T-helper 1 cell treated with Interleukin-12 subunit alpha and Interleukin-12 subunit beta and Interleukin-4 antibody, amounts not matched to agents 30 μg/mL and 1 μg/mL, for 36 hours (primary cell): Measurements from ENCODE around the gene FARP1.

ENCODE experiments used
- H3K27ac Mint-ChIP-seq: one replicate; pipeline ENCODE4 v1.8.0; 2021; ENCODE audit warnings: mild to moderate bottlenecking, mixed read lengths
- H3K27me3 Mint-ChIP-seq: one replicate; pipeline ENCODE4 v1.8.0; 2021; ENCODE audit warnings: low read depth, mixed read lengths
- H3K36me3 Mint-ChIP-seq: one replicate; pipeline ENCODE4 v1.8.0; 2021; ENCODE audit warnings: low read depth, mixed read lengths
- H3K4me1 Mint-ChIP-seq: one replicate; pipeline ENCODE4 v1.8.0; 2021; ENCODE audit warnings: low read depth, mixed read lengths
- H3K4me3 Mint-ChIP-seq: one replicate; pipeline ENCODE4 v1.8.0; 2021; ENCODE audit warnings: mild to moderate bottlenecking, moderate library complexity, mixed read lengths
- H3K9me3 Mint-ChIP-seq: one replicate; pipeline ENCODE4 v1.8.0; 2021; ENCODE audit warnings: mixed read lengths

FARP1 gene

DNA sequence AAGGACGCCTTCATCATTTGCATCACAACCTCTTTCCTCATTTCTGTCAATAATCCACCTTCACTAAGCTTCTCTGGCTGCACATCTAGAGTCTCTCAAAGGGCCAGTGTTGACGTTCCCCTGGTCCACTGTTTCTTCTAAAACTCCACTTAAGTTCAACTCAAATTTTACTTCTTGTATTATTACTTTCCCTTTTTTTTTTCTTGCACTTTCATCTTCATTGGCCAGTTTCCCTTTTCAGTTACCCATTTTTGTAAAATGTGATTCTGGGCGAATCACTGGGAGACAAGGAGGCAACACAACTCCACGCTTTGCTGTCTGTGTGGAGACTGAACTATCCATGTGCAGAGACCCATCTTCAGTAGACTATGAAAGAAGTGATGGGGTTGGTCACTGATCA, 162.8 kb downstream of the FARP1 start:
- Mint-ChIP-seq H3K9me3 (no peaks in the 10 kb centered on the region), H3K36me3 (no peaks in the 10 kb centered on the region), H3K4me3 (no peak overlapping the region), H3K27ac (no peak overlapping the region), H3K4me1 (no peaks in the 10 kb centered on the region), H3K27me3 (no peaks in the 10 kb centered on the region)

DNA sequence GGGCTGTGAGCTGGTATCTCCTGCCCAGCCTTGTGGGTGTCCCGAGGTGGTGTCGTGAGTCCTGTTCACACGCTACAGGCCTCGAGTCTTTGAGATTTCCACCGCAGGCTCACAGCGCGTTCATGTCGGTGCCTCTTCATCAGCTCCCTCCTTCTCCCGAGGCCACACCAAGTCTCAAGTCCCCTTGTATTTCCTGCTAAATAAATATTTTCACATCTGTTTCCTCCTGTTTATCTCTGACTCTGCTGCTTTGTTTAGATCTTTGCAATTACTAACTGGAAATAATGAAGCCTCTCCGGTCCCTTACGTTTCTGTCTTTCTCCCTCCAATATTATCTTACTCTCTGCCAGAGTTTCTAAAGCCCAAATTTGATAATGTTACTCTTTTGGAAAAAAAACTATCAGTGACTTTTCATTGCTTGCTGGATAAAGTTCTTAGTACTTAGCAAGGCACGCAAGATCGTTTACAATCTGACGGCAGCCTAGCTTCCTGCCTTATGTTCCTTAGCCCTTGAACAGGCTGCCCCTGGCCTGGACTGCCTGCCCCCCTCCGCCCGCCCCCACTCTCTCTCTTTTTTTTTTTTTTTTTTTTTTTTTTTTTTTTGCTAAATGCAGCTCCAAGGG, 164.7 kb downstream of the FARP1 start:
- H3K9me3 Mint-ChIP-seq, result no peaks in the 10 kb centered on the region

DNA sequence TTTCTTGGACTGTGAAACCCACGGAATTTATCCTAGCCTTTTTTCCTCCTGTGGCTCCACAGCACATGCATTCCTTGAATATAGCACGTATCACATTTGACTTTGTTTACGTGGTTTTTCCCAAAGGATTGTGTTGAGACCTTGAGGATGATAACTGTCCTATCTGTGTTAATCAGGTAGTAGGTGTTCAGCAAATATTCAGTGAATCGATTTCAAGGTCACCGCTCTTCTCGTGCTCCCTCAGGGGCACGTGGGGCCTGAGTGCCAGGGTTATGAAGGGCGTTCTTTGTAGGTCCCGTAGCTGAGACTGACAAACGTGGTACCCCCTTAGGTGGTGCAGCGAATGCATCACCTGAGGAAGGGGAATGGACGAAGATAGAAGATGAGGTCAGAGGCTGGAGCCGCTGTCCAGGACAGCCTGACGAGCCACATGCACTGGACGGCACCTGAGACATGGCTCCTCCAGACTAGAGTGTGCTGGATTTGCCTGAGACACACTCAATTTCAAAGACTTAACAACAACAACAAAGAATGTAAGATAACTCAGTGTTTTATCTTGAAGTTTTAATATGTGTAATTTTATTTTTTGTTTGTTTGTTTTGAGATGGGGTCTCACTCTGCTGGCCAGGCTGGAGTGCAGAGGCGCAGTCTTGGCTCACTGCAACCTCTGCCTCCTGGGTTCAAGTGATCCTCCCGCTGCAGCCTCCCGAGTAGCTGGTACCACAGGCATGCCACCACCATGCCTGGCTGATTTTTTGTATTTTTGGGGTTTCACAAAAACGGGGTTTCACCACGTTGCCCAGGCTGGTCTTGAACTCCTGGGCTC, 165.4 kb downstream of the FARP1 start:
- H3K27me3 Mint-ChIP-seq, result no peaks in the 10 kb centered on the region
- no peak overlapping the region for H3K4me3 Mint-ChIP-seq
- H3K9me3 Mint-ChIP-seq, result no peaks in the 10 kb centered on the region
- H3K27ac Mint-ChIP-seq, result no peak overlapping the region
- no peaks in the 10 kb centered on the region for H3K4me1 Mint-ChIP-seq
- no peaks in the 10 kb centered on the region for H3K36me3 Mint-ChIP-seq

More for the DNA sequence above, 164.7 kb downstream of the FARP1 start:
- Mint-ChIP-seq H3K36me3 (no peaks in the 10 kb centered on the region), H3K27me3 (no peaks in the 10 kb centered on the region), H3K4me3 (no peak overlapping the region), H3K4me1 (no peaks in the 10 kb centered on the region), H3K27ac (no peak overlapping the region)

DNA sequence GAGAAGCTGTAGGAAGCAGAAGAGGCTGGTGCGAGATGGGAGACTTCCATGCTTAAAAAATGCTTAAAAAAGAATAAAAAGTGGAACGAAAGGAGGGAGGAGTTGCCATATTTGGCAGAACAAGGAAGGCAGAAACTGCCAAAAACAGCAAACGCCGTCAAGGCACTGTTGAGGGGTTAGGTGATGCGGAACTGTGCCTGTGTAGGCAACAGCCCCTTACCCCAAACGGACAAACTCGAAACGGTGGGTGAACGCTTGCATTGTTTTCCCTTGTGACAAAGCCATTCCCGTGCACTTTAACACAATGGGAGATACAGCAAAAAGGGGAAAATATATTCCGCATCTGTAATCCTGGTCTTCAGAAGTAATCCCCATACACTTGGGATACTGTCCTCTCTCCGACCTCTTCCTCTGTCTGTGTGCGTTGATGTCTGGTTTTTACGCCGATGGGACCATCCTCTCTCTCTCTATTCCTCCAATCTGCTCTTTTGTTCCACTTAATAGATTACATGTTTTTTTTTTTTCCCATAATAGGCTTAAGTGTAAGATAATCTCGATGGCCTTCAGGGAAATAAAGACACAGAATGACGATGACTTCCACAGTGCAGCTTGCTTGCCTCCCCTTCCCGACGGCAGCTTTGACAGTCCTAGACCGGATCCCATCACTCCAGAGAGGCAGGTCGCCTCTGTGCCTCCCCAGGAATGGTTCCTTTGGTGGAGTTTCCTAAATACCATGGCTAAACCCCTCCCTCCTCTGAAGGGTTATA, 166.9 kb downstream of the FARP1 start:
- no peak overlapping the region for H3K27ac Mint-ChIP-seq
- no peaks in the 10 kb centered on the region for H3K4me1 Mint-ChIP-seq
- H3K9me3 Mint-ChIP-seq, result no peaks in the 10 kb centered on the region
- no peaks in the 10 kb centered on the region for H3K27me3 Mint-ChIP-seq
- no peak overlapping the region for H3K4me3 Mint-ChIP-seq
- no peaks in the 10 kb centered on the region for H3K36me3 Mint-ChIP-seq

DNA sequence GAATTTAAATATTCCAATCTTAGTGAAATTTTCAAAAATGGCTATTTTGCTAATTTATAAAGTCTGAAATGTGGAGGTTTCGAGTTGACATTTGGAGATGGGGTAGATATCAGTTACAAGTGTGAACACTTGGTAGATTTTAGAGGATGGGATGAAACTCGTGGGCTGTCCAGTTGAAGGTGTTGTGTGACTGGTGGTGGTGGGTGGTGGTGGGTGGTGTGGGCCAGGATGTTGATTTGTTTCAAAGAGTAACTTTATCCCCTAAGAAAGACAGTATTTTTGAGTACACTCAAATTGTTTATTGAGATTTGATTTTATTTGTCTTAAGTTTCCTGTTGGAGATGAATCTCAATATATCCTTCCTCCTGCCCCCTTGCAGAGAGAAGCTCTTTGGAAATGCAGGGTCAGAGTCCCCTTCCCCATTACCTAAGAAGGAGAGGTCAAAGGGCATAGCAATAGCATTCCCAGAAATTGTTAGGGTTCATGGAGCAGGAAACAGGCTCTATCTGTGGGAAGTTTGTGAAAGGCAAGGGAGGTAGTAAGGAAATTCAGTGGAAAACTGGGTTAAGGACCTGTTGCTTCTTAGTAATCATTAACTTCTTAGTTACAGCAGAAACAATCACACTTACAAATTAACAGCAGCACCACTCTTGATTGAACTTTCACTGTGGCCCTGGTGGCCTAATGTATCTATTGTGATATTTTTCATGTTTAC, 167.7 kb downstream of the FARP1 start:
- no peaks in the 10 kb centered on the region for H3K9me3 Mint-ChIP-seq
- no peak overlapping the region for H3K4me3 Mint-ChIP-seq
- no peaks in the 10 kb centered on the region for H3K36me3 Mint-ChIP-seq
- no peaks in the 10 kb centered on the region for H3K4me1 Mint-ChIP-seq
- no peaks in the 10 kb centered on the region for H3K27me3 Mint-ChIP-seq
- no peak overlapping the region for H3K27ac Mint-ChIP-seq

DNA sequence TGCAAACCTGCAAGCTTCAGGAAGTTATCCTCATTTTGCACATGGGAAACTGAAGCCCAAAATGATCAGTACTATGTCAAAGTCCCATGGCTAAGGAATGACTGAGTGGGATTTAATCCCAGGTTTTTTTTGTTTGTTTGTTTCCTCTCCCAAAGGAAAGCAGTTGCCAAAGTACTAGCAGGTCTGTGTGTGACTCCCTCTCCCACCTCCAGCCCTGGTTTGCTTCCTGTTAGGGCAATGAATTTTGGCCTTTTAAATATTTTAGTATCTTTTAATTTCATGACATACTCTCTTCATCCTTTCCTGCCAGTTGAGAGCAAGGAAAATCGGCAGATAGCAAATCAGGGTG, 168.3 kb downstream of the FARP1 start:
- no peak overlapping the region for H3K27ac Mint-ChIP-seq

DNA sequence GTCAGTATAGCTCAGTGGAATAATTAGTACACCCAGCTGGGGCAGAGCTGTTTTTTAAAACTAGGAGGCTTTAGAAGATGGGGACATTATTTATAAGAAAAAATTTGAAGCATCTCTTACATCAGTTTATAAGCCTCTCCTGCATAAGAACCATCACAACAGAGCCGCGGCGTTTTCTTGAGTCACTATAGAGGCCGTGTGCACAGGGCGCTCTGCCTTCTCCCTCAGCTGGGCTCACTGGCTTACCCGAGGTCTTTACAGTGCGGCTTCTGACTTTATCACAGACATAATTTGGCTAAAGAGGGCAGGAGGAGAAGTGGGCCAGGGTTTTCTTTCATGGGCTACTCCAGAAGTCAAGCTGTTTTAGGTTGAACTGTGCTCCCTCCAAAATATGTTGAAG, 169.7 kb downstream of the FARP1 start:
- H3K27ac Mint-ChIP-seq, result no peak overlapping the region

More for the DNA sequence above, 168.3 kb downstream of the FARP1 start:
- Mint-ChIP-seq H3K4me3 (no peak overlapping the region), H3K4me1 (no peaks in the 10 kb centered on the region), H3K9me3 (no peaks in the 10 kb centered on the region), H3K36me3 (no peaks in the 10 kb centered on the region), H3K27me3 (no peaks in the 10 kb centered on the region)

DNA sequence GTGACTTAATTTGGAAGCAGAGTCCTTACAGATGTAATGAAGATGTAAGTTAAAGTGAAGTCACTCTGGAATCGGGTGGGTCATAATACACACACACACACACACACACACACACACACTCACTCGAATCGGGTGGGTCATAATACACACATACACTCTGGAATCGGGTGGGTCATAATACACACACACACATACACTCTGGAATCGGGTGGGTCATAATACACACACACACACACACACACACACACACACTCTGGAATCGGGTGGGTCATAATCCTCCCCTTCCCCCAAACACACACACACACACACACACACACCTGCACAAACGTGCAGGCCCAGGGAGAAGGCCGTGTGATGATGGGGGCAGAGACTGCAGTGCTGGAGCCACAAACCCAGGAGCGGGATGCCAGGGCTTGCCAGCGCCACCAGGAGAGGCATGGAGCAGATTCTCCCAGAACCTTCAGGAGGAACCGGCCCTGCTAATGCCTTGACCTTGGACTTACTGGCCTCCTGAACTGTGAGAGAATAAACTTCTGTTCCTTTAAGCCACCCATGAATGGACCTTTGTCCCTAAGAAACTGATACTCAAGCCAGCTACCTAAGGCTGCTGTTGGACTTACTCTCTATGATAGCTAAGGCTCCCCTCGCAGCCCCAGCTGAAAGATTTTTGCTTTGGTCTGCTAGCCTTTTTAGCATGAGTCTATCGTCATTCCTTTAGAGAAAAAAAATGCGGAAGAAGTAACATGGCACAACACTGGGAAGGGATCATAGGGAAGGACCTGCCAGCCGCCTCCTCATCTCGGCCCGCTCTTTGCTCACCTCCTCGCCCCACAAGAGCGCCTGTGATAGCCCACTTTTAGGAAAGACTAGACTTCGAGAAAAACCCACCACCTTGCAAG, 170.4 kb downstream of the FARP1 start:
- no peaks in the 10 kb centered on the region for H3K4me1 Mint-ChIP-seq
- H3K36me3 Mint-ChIP-seq, result no peaks in the 10 kb centered on the region
- no peak overlapping the region for H3K27ac Mint-ChIP-seq
- H3K27me3 Mint-ChIP-seq, result no peaks in the 10 kb centered on the region
- H3K9me3 Mint-ChIP-seq, result no peaks in the 10 kb centered on the region
- no peak overlapping the region for H3K4me3 Mint-ChIP-seq

More for the DNA sequence above, 169.7 kb downstream of the FARP1 start:
- no peak overlapping the region for H3K4me3 Mint-ChIP-seq
- no peaks in the 10 kb centered on the region for H3K9me3 Mint-ChIP-seq
- no peaks in the 10 kb centered on the region for H3K27me3 Mint-ChIP-seq
- no peaks in the 10 kb centered on the region for H3K4me1 Mint-ChIP-seq
- H3K36me3 Mint-ChIP-seq, result no peaks in the 10 kb centered on the region

DNA sequence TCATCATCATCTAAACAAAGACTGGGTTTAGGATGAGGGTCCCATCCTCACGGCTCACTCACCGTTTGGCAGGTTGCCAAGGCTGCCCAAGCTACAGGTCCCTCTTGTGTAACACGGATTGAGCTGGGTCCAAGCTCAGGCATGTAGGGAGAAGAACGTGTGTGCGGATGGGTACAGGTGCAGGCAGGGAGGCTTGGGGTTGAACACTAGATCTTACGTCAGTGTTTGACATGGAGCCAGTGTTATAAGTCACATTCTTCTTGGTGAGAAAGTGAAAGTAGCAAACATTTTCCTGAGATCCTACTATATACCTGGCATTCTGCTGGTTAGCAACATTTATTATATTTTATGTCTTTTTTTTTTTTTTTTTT, 171.0 kb downstream of the FARP1 start:
- no peaks in the 10 kb centered on the region for H3K4me1 Mint-ChIP-seq
- H3K27me3 Mint-ChIP-seq, result no peaks in the 10 kb centered on the region
- no peaks in the 10 kb centered on the region for H3K9me3 Mint-ChIP-seq
- no peak overlapping the region for H3K4me3 Mint-ChIP-seq
- H3K27ac Mint-ChIP-seq, result no peak overlapping the region
- no peaks in the 10 kb centered on the region for H3K36me3 Mint-ChIP-seq

DNA sequence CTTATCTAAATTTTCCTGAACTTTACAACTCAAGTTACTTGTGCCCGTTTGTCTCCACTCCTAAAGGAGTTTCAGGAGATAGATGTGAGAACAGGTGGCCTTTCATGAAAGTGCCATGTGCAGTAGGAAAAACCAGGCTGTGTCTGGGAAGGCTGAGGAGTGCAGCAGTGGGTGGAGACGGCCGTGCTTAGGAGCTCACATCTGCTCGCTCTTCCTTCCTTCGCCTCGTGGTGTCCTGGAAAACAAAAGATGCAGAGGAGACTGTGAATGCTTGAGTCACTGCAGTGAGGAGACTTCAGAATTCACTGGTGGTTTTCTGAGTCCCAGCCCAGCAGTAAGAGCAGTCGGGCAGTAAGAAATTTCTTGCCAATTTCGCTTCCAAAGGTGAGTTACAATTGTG, 172.6 kb downstream of the FARP1 start:
- Mint-ChIP-seq H3K27ac (no peak overlapping the region), H3K27me3 (no peaks in the 10 kb centered on the region), H3K9me3 (no peaks in the 10 kb centered on the region), H3K4me1 (no peaks in the 10 kb centered on the region), H3K36me3 (no peaks in the 10 kb centered on the region), H3K4me3 (no peak overlapping the region)

DNA sequence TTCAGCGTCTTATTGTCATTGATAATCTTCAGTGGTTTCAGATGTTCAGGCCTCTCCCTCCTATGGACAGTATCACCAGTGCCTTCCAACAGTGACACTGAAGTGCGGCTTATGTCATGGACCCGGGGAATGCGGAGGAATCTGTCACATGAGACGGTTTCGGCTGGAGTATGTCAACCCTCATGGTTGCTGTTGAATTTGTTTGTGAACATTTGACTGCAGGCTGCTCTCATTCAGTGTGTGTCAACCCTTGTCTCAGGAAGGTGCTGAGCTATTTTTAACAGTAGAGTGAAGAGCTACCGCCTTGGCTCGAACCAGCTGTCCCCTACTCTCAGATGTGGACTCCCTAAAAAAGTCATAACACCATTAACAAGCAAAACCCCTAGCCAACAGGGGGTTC, 173.0 kb downstream of the FARP1 start:
- Mint-ChIP-seq H3K9me3 (no peaks in the 10 kb centered on the region), H3K27me3 (no peaks in the 10 kb centered on the region), H3K4me3 (no peak overlapping the region), H3K36me3 (no peaks in the 10 kb centered on the region), H3K4me1 (no peaks in the 10 kb centered on the region), H3K27ac (no peak overlapping the region)

DNA sequence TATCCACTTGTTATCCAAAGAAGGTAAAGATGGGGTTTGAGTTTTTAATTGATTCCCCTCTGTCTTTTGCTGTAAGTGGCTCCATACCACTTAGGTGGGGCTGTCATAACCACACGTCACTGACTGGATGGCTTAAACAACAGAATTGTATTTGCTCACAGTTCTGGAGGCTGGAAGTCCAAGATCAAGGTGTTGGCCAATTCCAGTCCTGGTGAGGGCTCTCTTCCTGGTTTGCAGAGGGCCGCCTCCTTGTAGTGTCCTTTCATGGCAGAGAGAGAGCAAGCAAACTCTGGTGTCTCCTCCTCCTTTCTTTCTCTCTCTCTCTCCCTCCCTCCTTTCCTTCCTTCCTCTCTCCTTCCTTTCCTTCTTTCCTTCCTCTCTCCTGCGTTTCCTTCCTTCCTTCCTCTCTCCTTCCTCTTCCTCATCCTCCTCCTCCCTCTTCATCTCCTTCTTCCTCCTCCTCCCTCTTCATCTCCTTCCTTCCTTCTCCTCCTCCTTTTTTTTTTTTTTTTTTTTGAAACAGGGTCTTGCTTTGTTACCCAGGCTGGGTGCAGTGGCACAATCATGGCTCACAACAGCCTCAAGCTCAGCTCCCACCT, 174.8 kb downstream of the FARP1 start:
- Mint-ChIP-seq H3K4me3 (no peak overlapping the region), H3K9me3 (no peaks in the 10 kb centered on the region), H3K36me3 (no peaks in the 10 kb centered on the region), H3K4me1 (no peaks in the 10 kb centered on the region), H3K27ac (no peak overlapping the region), H3K27me3 (no peaks in the 10 kb centered on the region)

DNA sequence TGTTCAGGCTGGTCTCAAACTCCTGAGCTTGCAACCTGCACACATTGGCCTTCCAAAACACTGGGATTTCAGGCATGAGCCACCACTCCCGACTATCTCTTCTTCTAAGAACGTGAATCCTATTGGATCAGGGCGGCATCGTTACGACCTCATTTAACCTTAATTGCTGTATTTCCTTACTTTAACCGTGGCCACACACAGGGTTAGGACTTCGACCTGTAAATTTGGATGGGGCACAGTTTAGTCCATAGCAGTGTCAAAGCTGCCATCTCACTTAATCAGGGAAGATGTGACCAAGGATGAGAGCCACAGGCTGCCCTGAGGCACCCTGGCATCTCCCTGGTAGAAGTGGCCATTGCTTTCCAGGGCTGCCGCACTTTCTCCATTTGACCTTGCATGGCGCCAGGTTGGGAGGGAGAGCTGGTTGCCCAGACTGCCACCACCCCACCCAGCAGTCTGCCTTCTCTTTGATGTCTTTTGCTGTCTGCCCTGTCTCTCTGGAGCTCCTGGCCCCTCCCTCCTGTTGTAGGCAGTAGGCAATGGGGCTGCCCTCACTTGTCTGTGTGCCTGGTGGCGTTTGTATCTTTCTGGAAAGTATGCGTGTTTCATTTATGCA, 175.5 kb downstream of the FARP1 start:
- Mint-ChIP-seq H3K4me1 (no peaks in the 10 kb centered on the region), H3K36me3 (no peaks in the 10 kb centered on the region), H3K27ac (no peak overlapping the region), H3K9me3 (no peaks in the 10 kb centered on the region), H3K4me3 (no peak overlapping the region), H3K27me3 (no peaks in the 10 kb centered on the region)
